Measurements from ENCODE around the gene ZNG1B.
"Not testable (repeated sequence)": the region's sequence is repeated elsewhere in the genome, so short reads cannot be mapped to it uniquely, and the experiment has no call there.

Gene ZNG1B

GRCh38 chr2:113437508-113438465, at the start of gene ZNG1B:
ZNG1B (plus strand) TSS chr2:113437691; CDS start chr2:113437869, 178 bp downstream.
- DNase-seq: not testable (repeated sequence)

DNA sequence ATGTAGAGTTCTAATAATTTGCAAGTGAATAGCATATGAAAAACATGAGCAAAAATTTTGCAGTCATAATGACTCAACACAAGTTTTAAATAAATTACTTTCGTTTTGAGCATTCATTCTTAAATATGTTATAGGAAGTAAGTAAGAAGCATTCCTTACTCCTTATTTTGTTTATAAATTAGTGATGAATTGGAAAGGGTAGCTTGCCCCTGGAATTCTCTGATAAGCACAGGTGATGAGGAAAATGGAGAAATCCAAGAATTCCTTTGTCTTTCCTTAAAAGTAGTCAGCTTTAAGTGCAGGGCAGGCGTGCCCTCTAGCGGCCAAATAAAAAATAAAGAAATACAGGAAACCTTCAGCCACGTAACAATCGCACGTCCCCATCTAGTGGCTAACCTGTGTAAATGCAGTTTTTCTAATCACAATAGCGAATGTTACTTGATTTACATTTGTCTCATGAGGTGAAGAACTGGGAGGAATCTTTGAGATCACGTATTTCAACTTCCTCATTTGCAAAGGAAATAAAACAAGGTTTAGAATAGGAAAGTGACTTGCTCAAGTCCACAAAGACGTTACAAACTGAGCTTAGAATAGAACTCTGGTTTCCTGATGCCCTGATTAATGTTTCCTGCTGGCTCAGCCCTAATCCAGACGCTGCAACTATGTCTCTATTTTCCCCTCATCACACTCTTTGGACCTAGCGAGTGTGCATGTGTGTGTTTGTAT, 47.2 kb upstream of the ZNG1B start:
- DNase-seq: no peak

GRCh38 chr2:113391073-113391472, 46.4 kb upstream of the ZNG1B start:
- DNase-seq: no peak

GRCh38 chr2:113406114-113406513, 31.4 kb upstream of the ZNG1B start:
- DNase-seq: no peak

GRCh38 chr2:113407446-113408099, 29.9 kb upstream of the ZNG1B start:
- no peak for DNase-seq

DNA sequence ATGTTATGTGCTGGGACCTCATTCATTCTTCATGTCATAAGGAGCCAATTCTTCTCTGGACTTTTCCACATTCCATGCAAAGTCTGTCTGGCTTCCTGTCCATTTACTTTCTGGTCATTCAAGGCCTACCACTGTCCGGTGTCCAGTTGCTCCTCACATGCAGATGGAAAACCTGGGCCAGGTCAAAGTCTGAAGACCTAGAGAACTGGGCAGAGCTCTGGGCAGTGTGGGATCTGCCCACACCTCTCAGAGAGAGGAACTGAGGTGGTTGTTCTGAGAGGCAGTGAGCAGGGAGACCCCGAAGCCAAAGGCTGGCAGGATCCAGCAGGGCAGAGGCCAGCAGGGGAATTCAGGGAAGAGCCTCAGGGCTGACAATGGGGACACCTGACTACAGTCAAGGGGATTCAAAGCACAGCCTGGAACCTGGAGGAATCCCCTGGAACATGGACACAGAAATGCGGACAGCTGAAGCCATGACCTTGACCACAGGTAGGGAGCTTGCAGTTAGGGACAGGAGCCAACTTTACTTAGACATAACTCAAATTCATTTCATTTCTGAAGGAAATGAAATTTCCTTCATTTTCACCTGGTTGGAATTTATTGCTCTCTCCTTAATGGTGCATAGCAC, 25.7 kb upstream of the ZNG1B start:
- not testable (repeated sequence) for DNase-seq

GRCh38 chr2:113412774-113413173, 24.7 kb upstream of the ZNG1B start:
- not testable (repeated sequence) for DNase-seq

DNA sequence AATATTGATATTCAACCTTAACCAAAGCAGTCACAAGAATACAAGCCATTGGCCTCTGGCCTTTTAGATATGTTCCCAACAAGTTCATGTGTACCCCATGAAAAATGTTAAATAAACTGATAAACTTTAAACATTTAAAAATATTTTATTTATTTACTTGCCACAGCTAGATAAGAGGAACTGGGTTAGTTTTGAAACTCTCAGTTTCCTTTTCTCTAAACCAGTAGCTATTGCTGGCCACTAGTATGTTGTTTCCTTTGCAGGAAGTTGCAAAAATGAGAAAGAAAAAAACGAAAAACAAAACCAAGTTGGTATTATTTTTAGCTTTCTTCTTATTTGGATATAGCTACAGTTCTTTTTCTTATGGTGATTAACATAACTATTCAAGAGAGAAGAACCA, 5.7 kb upstream of the ZNG1B start:
- DNase-seq: not testable (repeated sequence)

DNA sequence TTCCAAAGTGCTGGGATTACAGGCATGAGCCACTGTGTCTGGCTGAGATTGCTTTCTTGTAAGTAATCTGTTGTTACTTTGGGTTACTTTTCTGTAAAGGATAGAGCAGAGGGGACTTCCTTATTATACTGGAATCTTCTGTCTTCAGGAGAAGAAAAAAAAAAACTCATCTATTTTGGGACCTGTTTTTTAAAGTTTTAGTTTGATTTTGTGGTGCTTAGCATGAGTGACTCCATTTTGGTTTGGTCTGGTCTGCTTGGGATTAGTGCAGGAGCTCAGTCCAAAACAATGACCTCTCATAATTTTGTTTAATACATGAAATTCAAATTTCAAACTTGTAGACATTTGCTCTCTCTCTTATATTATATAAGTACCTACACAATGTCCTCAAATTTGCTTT, 4.0 kb upstream of the ZNG1B start:
- not testable (repeated sequence) for DNase-seq

DNA sequence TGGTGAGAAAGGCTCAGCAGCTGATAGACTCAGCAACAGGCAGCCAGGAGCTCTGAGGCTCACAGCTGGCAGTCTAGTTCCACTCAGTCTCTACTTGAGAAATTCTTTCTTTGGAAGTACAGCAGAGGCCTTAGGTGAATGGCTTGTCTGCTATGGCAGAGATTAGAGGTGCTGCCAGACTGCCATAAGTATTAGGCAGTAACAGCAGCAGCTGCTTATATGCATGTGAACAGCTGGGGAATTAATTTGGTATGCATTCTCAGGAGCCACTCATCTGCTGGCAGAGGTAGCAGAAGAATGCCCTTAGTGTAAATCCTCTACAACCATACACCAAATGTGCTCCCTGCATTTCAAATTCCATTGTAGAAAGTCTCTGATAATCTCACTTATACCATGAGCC, 28.3 kb downstream of the ZNG1B start:
- not testable (repeated sequence) for DNase-seq

DNA sequence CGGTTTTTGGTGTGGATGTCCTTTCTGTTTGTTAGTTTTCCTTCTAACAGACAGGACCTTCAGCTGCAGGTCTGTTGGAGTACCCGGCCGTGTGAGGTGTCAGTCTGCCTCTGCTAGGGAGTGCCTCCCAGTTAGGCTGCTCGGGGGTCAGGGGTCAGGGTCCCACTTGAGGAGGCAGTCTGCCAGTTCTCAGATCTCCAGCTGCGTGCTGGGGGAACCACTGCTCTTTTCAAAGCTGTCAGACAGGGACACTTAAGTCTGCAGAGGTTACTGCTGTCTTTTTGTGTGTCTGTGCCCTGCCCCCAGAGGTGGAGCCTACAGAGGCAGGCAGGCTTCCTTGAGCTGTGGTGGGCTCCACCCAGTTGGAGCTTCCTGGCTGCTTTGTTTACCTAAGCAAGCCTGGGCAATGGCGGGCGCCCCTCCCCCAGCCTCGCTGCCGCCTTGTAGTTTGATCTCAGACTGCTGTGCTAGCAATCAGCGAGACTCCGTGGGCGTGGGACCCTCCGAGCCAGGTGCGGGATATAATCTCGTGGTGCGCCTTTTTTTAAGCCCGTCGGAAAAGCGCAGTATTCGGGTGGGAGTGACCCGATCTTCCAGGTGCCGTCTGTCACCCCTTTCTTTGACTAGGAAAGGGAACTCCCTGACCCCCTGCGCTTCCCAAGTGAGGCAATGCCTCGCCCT, 39.3 kb downstream of the ZNG1B start:
- not testable (repeated sequence) for DNase-seq

DNA sequence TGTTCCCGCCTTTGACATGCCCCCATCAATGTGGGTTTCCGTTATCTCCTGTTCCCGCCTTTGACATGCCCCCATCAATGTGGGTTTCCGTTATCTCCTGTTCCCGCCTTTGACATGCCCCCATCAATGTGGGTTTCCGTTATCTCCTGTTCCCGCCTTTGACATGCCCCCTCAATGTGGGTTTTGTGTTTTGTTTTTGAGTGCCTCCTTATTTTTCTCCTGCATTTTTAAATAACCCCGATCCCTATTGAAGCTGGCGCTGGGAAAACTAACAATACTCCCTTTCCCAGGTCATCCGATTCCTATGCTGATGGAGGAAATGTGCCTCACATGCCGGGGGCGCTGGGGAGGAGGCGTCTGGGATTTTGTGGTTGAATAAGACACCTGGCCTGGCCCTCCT, 59.0 kb downstream of the ZNG1B start:
- not testable (repeated sequence) for DNase-seq

DNA sequence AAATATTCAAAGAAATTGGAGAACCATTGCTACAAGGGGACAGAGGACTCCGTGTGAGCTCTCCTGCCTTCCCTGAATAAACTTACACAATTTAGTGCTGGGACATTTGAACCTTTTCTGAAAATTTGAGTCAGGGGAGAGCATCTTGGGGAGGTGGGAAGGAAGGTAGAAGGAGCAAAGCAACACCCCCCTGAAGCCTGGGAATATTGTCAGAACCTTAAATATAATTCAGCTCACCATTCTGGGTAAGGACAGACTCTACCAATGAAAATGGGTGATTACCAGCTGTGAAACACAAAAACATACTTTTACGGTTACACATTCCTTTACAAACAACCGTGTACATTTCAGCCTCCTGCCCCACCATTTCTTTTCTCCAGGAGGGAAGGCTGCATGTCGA, 60.9 kb downstream of the ZNG1B start, which contains the start of gene FOXD4L1:
TSS of gene FOXD4L1 (plus strand) at position 301 of the 400 bp plus-strand sequence. CDS start 592 bp downstream, outside the sequence.
- not testable (repeated sequence) for DNase-seq

- not testable (repeated sequence) for DNase-seq
Observed at GRCh38 chr2:113499019-113499885, 61.8 kb downstream of the ZNG1B start.

DNA sequence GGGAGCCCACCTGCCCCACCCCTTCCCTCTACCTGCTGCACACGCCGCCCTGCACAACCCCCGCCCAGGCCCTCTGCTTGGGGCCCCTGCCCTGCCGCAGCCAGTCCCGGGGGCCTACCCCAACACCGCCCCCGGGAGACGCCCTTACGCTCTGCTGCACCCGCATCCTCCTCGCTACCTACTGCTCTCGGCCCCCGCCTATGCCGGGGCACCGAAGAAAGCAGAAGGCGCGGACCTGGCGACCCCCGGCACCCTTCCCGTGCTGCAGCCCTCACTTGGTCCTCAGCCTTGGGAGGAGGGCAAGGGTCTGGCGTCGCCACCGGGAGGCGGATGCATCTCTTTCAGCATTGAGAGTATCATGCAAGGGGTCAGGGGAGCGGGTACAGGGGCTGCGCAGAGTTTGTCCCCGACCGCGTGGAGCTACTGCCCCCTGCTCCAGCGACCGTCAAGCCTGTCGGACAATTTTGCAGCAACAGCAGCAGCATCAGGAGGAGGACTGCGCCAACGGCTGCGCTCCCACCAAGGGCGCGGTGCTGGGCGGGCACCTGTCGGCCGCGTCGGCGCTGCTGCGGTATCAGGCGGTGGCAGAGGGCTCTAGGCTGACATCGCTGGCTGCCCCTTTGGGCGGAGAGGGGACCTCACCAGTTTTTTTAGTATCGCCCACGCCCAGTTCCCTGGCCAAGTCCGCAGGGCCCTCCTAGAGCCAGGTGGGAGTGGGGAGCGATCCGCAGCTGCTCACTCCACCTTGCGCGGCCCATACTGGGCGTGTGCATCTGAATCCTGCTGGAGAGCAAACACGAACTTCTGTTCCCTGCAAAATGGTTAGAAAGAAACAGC, 62.6 kb downstream of the ZNG1B start:
- not testable (repeated sequence) for DNase-seq

- DNase-seq: not testable (repeated sequence)
Observed at GRCh38 chr2:113500723-113501038, 63.2 kb downstream of the ZNG1B start.

DNA sequence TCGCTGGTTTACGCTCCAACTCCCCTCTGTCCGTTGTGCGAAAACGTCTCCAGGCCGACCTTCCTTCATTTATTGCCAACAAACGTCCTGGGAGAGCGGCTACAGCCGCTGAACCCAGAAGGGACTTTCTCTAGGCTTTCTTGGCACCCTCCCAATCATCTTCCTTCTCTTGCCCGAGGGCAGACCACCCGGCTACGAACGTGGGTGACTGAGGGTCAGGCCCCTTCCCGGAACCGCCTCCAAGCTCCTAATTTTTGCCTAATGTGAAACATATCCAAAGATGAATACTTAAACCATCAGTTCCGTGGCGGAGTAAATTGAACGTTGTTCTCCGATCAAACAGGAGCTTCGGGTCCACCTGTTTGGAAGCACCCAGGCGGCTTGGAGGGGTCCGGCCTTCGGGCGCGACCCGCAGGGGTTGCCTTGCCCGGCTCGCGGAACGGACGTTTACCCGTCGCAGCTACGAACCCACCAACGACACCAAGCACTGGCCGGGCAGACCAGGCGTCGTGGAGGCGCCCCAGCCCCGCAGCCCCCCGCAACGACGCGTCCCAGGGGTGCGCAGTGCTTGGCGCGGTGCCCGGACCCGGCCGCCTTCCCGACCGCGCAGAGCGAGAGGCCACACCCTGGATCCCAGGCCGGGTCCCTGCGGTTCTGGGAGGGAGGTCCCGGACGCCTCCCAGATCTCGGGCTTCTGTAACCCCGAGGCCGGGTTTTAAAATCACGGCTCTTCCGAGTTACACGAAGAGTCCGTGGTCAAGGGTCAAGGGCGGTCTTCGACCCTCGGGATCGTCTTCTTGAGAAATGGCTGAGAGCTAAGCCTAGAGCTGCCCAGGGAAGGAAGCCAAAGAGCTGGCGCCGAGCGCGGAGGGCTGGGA, 65.0 kb downstream of the ZNG1B start:
- DNase-seq: not testable (repeated sequence)

- not testable (repeated sequence) for DNase-seq
Observed at GRCh38 chr2:113503094-113504042, 65.9 kb downstream of the ZNG1B start.

All from KG1 (cell line).